GM18870 (cell line): ENCODE results near the gene SMC5.
"Not testable (repeated sequence)": the region's sequence is repeated elsewhere in the genome, so short reads cannot be mapped to it uniquely, and the experiment has no call there.

ENCODE experiments used
- ATAC-seq: cut with Tn5 transposase; IDR thresholded peaks from one replicate; pipeline ENCODE4 v1.9.1; 2021; ENCODE audit warnings: moderate library complexity; ENCODE audit not compliant: unreplicated experiment

SMC5 gene

DNA sequence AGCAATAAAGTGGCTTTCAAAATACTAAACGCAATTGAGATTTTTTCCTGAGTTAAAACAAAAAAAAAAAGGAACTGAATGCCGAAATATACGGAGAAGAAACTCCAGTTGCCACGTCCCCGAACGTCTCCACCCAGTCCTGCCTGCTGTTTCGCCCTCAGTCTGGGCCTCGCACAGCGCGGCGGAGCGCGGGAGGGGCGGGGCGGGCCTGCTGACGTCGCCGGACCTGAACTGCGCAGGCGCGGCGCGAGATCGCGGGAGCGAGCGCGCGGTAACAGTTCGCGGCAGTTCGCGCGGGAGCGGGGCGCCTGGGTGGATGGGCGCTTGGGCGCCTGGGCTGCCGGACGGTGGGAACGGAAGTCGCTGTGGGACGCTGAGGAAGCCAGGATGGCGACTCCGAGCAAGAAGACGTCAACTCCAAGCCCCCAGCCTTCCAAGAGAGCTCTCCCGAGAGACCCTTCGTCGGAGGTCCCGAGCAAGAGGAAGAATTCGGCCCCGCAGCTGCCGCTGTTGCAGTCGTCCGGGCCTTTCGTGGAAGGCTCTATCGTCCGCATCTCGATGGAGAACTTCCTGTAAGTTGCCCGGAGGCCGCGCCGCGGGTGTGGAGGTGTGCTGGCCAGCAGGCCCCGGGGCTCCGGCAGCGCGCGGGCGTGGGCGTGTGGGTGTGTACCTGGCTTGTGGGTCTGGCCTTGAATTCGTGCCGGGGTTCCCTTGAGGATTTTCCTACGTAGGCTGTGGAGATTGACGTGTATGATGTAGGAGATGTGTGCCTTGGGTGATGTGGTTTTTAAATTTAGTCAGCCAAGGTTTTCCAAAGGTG, at the start of gene SMC5:
Gene SMC5, plus strand, starts transcription at position 287 of the 820 bp plus-strand sequence. Its CDS starts 101 bp downstream, at position 388.
- peak; percentile 79 for ATAC-seq

DNA sequence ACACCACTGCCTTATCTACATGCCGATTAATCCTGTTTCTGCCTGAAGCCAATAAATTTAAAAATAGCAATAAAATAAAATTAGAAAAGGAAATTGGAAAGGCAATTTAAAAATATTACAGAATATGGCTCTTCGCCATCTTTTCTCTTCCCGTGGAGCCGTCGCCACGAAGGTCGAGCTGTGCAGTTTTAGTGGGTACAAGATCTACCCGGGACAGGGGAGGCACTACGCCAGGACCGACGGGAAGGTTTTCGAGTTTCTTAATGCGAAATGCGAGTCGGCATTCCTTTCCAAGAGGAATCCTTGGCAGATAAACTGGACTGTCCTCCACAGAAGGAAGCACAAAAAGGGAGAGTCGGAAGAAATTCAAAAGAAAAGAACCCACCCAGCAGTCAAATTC, 41.7 kb upstream of the SMC5 start:
- ATAC-seq, result no peak

- no peak for ATAC-seq
Observed at GRCh38 chr9:70218767-70219166, 40.0 kb upstream of the SMC5 start.

GRCh38 chr9:70220216-70220615, 38.6 kb upstream of the SMC5 start:
- ATAC-seq, result no peak

DNA sequence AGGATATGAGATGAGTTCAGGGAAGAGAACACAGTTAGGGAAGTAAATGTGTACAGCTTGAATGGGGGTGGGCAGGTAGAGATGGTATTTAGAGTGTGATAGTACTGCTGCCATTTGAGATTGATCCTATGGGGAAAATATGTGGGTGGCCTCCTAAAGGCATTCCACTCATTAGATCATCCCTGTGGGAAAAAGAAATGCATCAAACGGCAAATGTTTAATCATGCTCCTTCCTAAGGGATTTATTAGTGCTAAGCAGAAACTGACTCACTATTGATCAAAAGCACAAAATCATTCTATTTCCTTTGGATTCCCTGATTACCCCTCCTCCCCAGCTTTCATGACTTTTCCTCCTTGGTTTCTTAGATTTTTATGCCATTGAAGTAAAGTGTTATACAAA, 36.4 kb upstream of the SMC5 start:
- ATAC-seq, result no peak

DNA sequence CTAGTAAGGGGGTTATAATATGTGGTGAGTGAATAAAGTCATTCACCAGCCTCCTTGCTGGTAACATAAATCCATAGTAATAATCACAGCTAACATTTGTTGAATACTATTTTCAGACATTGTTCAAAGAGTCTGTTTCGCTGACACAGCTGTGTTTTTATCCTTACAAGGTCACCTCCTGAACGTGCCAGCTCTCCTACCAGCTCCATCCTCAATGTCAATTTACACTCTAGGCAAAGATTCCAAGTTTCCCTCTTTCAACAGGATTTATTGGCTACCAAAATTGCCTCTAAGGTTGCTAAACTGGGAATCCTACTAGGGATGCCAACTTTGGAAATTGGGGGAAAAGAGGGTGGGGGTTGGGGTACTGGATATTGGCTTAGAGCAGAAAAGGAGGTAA, 30.7 kb upstream of the SMC5 start:
- ATAC-seq, result no peak

DNA sequence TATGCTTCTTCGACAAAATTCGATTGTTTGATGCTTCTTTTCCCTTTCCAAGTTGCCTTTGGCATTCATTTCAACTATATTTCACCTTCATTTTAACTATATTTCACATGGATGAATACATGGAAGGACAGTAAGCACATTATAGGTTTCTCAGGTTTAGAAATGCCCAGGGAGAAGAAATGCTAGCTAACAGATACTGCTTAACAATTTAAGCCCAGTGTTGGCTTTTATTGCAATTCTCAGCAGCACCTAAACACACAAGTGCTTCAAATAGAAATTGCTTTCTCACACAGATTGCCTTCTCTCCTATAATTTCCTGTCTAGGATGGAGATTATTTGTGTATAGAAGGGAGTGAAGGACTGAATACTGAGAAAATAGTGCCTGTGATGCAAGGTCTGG, 30.2 kb upstream of the SMC5 start:
- no peak for ATAC-seq

DNA sequence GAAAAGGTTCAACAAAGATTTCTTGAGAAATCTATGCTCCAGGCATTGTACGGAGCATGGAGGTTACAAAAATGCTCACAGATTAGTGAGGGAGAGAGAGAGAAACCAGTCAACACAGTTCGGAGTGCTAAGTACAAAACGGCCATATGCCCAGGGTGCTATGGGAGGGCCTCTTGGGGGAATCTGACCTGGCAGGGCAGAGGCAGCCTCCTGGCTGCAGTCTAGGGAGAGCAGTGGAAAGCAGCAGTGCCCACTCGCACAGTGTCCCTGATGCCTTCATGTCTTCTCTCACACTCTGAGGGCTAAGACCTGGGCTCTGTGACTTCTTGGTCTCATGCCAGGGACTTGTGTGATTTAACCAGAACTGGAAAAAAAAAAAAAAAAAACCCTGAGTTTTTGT, 29.8 kb upstream of the SMC5 start:
- no peak for ATAC-seq

DNA sequence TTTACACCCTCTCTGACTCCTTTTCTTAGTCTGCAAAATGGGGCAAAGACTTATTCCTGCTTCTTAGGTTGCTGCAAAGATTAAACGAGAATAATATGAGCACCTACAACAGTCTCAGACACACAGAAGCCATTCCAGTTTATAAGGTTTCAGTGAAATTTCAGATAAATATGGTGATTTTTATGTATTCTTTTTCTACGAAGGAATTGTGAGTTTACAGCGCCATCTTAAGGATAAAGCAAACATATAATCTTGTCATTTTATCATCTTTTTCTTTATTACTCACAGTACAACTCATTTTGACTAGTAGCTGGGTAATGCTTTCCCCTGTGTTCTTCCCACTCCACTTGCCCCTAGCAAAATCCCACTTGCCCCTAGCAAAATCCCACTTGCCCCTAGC, 29.2 kb upstream of the SMC5 start:
- ATAC-seq, result no peak

GRCh38 chr9:70232476-70232875, 26.3 kb upstream of the SMC5 start:
- ATAC-seq, result no peak

DNA sequence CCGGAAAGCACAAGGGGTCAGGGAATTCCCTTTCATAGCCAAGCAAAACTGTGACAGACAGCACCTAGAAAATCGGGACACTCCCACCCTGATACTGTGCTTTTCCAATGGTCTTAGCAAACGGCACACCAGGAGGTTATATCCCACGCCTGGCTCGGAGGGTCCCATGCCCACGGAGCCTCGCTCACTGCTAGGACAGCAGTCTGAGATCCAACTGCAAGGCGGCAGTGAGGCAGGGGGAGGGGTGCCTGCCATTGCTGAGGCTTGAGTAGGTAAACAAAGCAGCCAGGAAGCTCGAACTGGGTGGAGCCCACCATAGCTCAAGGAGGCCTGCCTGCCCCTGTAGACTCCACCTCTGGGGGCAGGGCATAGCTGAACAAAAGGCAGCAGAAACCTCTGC, 24.6 kb upstream of the SMC5 start:
- ATAC-seq, result not testable (repeated sequence)

- ATAC-seq, result not testable (repeated sequence)
Observed at GRCh38 chr9:70245952-70246351, 12.8 kb upstream of the SMC5 start.

- ATAC-seq, result no peak
Observed at GRCh38 chr9:70250221-70250620, 8.6 kb upstream of the SMC5 start.

- no peak for ATAC-seq
Observed at GRCh38 chr9:70255486-70255885, 3.3 kb upstream of the SMC5 start.

- ATAC-seq, result no peak
Observed at GRCh38 chr9:70256123-70256551, 2.6 kb upstream of the SMC5 start.

- ATAC-seq, result no peak
Observed at GRCh38 chr9:70257502-70257901, 1.3 kb upstream of the SMC5 start.

DNA sequence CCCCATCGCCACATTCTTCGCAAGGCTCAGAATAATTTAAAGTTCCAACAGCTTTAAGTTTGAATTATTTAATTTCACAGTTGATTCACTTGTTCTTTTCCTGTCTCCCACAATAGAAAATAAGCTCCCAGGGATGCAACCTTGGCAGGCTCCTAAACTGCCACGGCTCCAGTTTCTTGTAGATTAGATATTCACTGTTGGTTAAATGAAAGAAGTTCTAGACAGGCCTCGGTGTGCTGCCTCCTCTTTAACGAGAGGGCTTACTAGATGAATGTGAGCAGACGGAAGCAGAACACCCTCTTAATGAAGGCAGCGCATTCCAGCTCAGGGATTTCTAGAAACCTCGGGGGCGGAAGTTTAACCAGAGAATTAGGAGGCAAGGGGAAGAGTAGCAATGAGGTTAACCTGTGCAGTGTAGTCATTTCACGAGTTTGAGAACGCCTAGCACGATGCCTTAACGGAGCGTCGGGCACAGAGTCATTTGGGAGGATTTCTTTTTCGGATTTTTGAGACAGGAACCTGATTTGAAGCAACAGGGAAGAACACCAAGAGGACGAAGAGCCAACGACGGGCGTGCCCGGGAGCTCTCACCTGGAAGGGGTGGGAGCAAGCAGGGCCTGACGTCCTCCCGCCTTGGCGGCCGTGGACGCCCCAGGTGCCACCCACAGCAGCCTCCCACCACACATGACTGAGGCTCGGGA, 637 bp upstream of the SMC5 start:
- peak; percentile 46 for ATAC-seq

GRCh38 chr9:70259512-70259802, 679 bp downstream of the SMC5 start:
- ATAC-seq, result no peak

DNA sequence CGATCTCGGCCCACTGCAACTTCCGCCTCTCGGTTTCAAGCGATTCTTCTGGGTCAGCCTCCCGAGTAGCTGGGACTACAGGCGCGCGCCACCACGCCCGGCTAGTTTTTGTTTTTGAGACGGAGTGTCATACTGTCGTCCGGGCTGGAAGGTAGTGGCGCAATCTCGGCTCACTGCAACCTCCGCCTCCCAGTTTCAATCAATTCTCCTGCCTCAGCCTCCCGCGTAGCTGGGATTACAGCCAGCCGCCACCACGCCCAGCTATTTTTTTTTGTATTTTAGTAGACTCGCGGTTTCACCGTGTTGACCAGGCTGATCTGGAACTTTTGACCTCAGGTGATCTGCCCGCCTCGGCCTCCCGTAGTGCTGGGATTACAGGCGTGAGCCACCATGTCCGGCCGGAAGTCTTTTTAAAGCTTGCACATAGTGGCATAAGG, 1.2 kb downstream of the SMC5 start:
- ATAC-seq, result no peak

DNA sequence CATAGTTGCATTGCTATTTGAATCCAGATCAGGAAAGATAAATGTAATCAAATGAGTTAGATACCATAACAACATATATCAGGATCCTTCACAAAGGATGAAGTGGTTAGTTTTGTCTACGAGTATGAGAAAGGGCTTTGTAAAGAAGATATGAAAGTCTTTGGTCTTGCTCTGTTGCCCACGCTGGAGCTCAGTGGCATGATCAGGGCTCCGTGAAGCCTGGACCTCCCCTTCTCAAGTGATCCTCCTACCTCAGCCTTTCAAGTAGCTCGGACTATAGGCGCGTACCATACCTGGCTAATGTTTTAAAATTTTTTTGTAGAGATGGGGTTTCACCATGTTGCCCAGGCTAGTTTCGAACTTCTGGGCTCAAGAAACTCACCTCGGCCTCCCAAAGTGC, 1.8 kb downstream of the SMC5 start:
- no peak for ATAC-seq

- no peak for ATAC-seq
Observed at GRCh38 chr9:70261131-70261870, 2.5 kb downstream of the SMC5 start.

DNA sequence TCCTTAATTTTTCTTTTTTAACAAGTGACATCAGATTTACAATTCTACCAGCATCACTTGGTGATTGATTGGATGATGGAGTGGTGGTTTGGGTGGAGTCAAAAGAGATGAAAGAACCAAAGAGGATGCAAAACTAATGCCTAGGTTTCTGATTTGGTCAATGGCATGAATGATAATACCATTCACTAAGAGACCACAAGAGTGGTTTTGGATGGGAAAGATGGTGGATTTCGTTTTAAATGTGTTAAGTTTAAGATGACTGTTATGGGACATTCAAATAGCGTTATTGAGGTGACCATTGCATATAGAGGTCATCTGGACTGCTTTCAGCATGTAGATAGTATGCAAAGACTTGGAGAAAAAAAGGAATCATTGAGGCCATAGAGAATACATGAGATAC, 3.6 kb downstream of the SMC5 start:
- no peak for ATAC-seq
